ENCODE data around the gene GP5.
A peak's percentile ranks its signal among the peaks of the same experiment; 100 is the strongest.

The GP5 gene

GRCh38 chr3:194368918-194369317, 30.1 kb downstream of the GP5 start:
- H3K4me3 ChIP-seq (replicated peaks; ENCODE audit: low read depth, low read length): no peak overlapping the region
- TF ChIP-seq CTCF (IDR thresholded peaks at IDR 0.05; ENCODE audit: low read depth, low read length, missing control alignments): no peak
- no peak for DNase-seq (ENCODE audit: extremely low read depth, low read depth)

DNA sequence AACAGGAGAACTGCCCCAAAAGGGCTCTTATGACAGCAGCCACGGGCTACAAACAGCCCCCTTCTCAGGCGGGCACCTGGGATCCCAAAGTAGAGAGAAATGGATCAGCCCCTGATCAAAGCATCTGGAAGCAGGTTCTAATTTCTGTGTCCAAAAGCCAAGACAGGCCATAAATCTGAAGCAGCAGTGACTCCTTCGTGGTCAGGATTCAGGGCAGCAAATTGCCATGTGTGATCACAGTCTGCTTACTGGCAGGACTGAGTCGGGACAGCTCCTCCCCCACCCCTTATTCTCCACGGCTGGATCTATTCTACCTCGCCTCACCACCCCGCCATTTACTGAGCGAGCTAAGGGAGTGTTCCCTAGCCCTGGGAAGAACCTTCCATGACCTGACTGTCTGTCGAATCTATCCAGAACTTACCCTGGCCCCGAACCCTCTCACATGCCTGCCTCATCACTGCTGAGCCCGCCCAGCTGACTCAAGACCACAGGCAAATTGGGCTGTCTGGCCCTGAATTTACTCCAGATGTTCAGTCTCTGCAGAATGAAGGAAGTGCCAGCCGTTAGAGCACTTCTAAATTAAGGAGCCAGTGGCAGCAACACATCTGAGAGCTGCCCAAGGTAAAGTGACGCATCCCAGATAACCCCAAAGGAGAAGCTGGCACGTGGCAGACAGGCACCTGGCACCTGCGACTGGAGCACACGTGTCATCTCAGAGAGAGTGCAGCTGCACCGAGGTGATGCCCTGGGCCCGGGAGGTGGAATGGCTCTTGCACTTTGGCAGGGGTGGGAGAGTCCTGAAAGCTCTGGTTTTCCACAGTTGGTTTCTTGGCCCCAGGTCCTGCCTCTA, 30.8 kb downstream of the GP5 start:
- H3K4me3 ChIP-seq (replicated peaks; ENCODE audit: low read depth, low read length): no peak overlapping the region
- peak; percentile 26 for DNase-seq (ENCODE audit: extremely low read depth, low read depth)
- no peak for TF ChIP-seq CTCF (IDR thresholded peaks at IDR 0.05; ENCODE audit: low read depth, low read length, missing control alignments)

DNA sequence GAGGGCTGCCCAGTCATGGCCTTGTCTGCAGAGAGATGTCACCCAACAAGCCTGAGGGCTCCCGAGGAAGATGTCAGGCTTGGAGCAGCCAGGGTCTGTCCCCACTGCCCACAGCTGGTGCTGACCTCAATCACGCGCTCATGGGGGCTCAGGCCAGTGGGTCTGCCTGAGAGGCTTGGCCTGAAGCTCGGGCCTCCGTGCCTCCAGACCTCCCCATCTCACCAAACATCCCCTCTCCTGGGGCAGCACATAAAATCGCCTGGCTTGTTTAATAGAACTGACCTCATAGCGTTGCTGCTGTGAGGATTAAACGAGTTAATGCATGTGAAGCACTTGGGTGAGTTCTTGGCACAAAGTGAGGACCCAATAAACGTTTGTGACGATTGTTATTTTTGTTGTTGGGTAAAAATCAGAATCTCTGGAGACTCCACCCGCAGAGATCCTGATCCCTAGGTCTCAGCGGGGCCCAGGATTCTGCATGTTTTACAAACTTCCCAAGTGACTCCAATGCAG, 33.0 kb downstream of the GP5 start:
- no peak overlapping the region for H3K4me3 ChIP-seq (replicated peaks; ENCODE audit: low read depth, low read length)
- no peak for DNase-seq (ENCODE audit: extremely low read depth, low read depth)
- no peak for TF ChIP-seq CTCF (IDR thresholded peaks at IDR 0.05; ENCODE audit: low read depth, low read length, missing control alignments)

DNA sequence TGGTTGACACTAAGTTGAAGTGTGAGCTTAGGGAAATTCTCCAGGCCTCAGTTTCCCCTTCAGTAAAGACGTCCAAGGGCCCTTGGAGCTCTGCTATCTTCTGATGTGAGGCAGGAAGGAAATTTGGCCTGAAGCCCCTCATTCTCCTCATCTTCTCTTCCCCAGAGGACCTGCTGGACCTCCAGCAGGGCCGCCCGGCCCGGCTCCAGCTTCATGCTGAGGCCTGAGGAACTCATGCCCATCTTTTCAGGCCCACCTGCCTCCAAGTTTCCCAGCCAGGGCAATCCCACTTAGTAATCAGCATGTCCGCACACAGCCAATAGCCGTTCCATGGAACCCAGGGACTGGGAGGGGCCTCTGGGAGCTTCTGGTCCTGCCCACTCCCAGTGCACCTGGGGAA, 33.5 kb downstream of the GP5 start:
- no peak for DNase-seq (ENCODE audit: extremely low read depth, low read depth)
- H3K4me3 ChIP-seq (replicated peaks; ENCODE audit: low read depth, low read length): no peak overlapping the region
- TF ChIP-seq CTCF (IDR thresholded peaks at IDR 0.05; ENCODE audit: low read depth, low read length, missing control alignments): no peak

DNA sequence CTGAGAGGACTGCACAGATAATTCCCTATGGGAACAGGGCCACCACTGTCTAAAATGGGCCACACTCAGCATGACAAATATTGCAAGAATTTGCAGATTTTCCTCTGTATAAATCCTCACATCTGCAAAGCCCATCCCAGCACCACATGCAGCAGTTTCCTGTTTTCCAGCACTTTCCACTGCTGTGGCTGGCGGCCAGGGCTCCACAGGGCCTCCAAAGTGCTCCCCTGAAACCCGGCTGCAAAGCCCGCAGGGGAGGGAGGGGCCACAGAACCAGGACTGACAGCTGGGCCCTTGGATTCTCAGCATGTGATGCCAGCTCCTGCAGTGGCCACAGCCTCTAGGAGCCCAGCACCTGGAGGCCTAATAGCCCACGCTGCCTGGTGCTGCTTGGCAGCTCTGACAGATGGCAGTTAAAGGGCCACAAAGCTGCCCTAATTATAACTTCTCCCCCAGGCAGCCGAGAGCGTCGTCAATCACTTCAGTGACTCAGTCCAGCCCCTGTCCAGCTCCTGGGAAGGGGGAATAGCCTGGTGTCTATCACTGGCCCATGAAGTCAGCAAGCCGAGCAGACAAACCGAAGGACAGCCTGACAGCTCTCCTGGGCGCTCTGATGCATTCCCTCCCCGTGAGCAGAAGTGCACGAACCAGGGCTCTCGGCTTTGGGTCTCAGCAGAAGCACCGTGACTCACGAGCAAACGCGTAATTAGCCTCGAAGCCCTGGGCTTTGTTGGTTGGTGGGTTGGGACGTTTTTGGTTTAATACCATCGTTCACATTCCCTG, 34.2 kb downstream of the GP5 start:
- H3K4me3 ChIP-seq (replicated peaks; ENCODE audit: low read depth, low read length): no peak overlapping the region
- peak; percentile 61 for DNase-seq (ENCODE audit: extremely low read depth, low read depth)
- TF ChIP-seq CTCF (IDR thresholded peaks at IDR 0.05; ENCODE audit: low read depth, low read length, missing control alignments): no peak

DNA sequence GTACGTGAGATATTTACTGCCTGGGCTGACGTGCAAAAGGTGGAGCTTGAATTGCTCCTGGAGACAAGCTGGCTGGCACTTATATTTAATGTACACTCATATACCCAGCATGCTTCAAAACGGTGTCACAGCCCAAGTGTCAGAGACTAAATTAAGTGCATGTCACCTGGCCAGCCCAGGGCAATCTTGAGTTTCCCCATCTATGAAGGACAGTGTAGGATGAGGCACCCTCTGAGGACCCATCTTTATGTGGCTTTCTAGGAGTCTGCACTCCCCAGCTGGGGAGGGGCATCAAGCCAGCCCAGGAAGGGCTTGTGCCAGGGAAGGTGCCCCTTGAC, 34.8 kb downstream of the GP5 start:
- DNase-seq (ENCODE audit: extremely low read depth, low read depth): no peak
- TF ChIP-seq CTCF (IDR thresholded peaks at IDR 0.05; ENCODE audit: low read depth, low read length, missing control alignments): no peak
- no peak overlapping the region for H3K4me3 ChIP-seq (replicated peaks; ENCODE audit: low read depth, low read length)

Data from HFF-Myc (cell line).